Keratinocyte (primary cell): ENCODE data around the gene ASAH2. TPM values are rescaled to one million over a fixed set of nuclear protein-coding genes. Genes with fewer than 3 reads are reported as not detected.

Experiments used
- DNase-seq: peaks from one replicate; pipeline ENCODE4 v3.0.0-alpha.2; 2011; ENCODE audit warnings: low read depth, missing footprints, low spot score
- FAIRE-seq: peaks from 2 replicates; lab custom pipeline; 2011; peaks lifted over from hg19 to GRCh38; lab: Jason Lieb, UNC
- H2AFZ ChIP-seq: 2 replicates; pipeline ENCODE4 v1.6.0; 2012; ENCODE audit warnings: low read length, control low read depth, inconsistent platforms; ENCODE audit not compliant: control insufficient read depth
- H3K27ac ChIP-seq: 2 replicates; pipeline ENCODE4 v1.5.1; 2011; ENCODE audit warnings: low read length; ENCODE audit not compliant: control insufficient read depth, insufficient read depth
- H3K27me3 ChIP-seq: 3 replicates; pipeline ENCODE4 v1.6.0; 2011; ENCODE audit warnings: low read length; ENCODE audit not compliant: control insufficient read depth, insufficient read depth; ENCODE audit errors: extremely low read depth
- H3K36me3 ChIP-seq, 2 experiments: 2 replicates in 1 of 2; 3 replicates in 1 of 2; pipeline ENCODE4 v1.5.1; 2011; ENCODE audit warnings: low read length in 2 of 2, mild to moderate bottlenecking in 1 of 2; ENCODE audit not compliant: control insufficient read depth in 2 of 2, insufficient read depth in 2 of 2; ENCODE audit errors: extremely low read depth in 1 of 2
- H3K4me1 ChIP-seq: 3 replicates; pipeline ENCODE4 v1.5.1; 2011; ENCODE audit warnings: low read length; ENCODE audit not compliant: control insufficient read depth, insufficient read depth; ENCODE audit errors: extremely low read depth
- H3K4me2 ChIP-seq: 3 replicates; pipeline ENCODE4 v1.6.0; 2011; ENCODE audit warnings: low read depth, low read length; ENCODE audit not compliant: control insufficient read depth, insufficient read depth; ENCODE audit errors: extremely low read depth
- H3K4me3 ChIP-seq, 3 experiments: fragments of 200-600 bp in 1 of 3; sonication (generic) in 1 of 3; 2 replicates in 2 of 3; 3 replicates in 1 of 3; pipeline ENCODE4 v1.5.1; 2011 to 2016; ENCODE audit warnings: low read length in 3 of 3, mild to moderate bottlenecking in 3 of 3, control low read depth in 2 of 3, inconsistent platforms in 1 of 3, low read depth in 1 of 3, mixed read lengths in 1 of 3, mixed run types in 1 of 3, moderate library complexity in 1 of 3; ENCODE audit not compliant: control insufficient read depth in 2 of 3, insufficient read depth in 2 of 3; ENCODE audit errors: extremely low read depth in 1 of 3
- H3K79me2 ChIP-seq: 2 replicates; pipeline ENCODE4 v1.6.0; 2012; ENCODE audit warnings: low read length; ENCODE audit not compliant: control insufficient read depth, insufficient read depth
- H3K9ac ChIP-seq: 3 replicates; pipeline ENCODE4 v1.6.0; 2011; ENCODE audit warnings: low read length; ENCODE audit not compliant: control insufficient read depth, insufficient read depth; ENCODE audit errors: extremely low read depth
- H3K9me1 ChIP-seq: 3 replicates; pipeline ENCODE4 v1.6.0; 2011; ENCODE audit warnings: low read length; ENCODE audit not compliant: control insufficient read depth, insufficient read depth; ENCODE audit errors: extremely low read depth
- H3K9me3 ChIP-seq: 2 replicates; pipeline ENCODE4 v1.5.1; 2012; ENCODE audit warnings: low read depth, low read length; ENCODE audit not compliant: control insufficient read depth
- H4K20me1 ChIP-seq: 3 replicates; pipeline ENCODE4 v1.6.0; 2011; ENCODE audit warnings: low read length; ENCODE audit not compliant: control insufficient read depth, insufficient read depth; ENCODE audit errors: extremely low read depth
- EZH2 ChIP-seq: IDR thresholded peaks from one replicate; pipeline ENCODE4 v1.6.1; 2012; ENCODE audit warnings: inconsistent platforms, mild to moderate bottlenecking, low read length, moderate library complexity
- dilution Hi-C: fragments of 300-500 bp; cut with MboI; formaldehyde crosslinking; loops from one replicate; pipeline ENCODE4 v1.7.0; 2020; ENCODE audit warnings: low sequenced_read_pairs; ENCODE audit not compliant: extremely low pct_ligation_motif_present
- polyA plus RNA-seq, 5 experiments: library from polyadenylated mRNA; depleted of rRNA in 3 of 5; stranded (reverse) in 3 of 5; stranded (forward) in 1 of 5; unstranded in 1 of 5; fragments of >200 nt; gene quantifications; 1 replicate in 1 of 5; 2 replicates in 3 of 5; 3 replicates in 1 of 5; pipeline versions ENCODE4 v1.2.1 to v1.2.3, GENCODE V29; 2011 to 2012; ENCODE audit warnings: missing spikeins in 2 of 5, low read depth in 1 of 5, low replicate concordance in 1 of 5
- TF ChIP-seq, protein P1 (sequence below), 3 experiments: IDR thresholded peaks in 1 of 3; conservative IDR thresholded peaks in 1 of 3; optimal IDR thresholded peaks in 1 of 3; 2 replicates in 2 of 3; 3 replicates in 1 of 3; pipeline versions ENCODE3 to v1.5.1; 2011; ENCODE audit warnings: low read length in 3 of 3, mild to moderate bottlenecking in 3 of 3, moderate library complexity in 2 of 3, control low read depth in 1 of 3, inconsistent platforms in 1 of 3; ENCODE audit not compliant: insufficient read depth in 2 of 3; ENCODE audit errors: extremely low read depth in 1 of 3

ASAH2 gene
- polyA plus RNA-seq, 1 donor (not counting 4 experiments of a cell fraction or from before 2014, with no cell fraction given): 4.7 TPM

DNA sequence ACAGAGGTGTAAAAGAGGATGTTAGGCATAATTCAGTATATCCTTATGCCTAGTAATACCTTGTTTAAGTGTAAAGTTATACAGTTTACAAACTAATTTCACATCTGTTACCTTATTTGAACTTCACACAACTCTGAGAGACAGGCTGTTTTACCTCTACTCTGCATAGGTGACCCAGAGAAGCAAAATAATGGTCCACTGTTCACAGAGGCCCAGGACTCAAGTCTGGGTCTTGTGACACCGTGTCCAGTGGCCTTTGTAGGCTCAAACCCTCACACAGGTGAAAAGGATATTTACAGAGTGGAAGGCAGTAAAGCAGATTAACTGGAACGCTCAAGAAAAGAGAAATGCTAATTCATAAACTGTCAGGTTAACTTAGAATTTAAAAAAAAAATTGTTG is 32.1 kb downstream of the ASAH2 start:
- Histone ChIP-seq H3K4me3 (no peak overlapping the region), H3K9me1 (no peaks in the 10 kb centered on the region), H2AFZ (no peak overlapping the region), H3K36me3 (no peaks in the 10 kb centered on the region), H3K9ac (no peak overlapping the region), H3K9me3 (no peaks in the 10 kb centered on the region), H3K4me1 (no peaks in the 10 kb centered on the region), H3K79me2 (no peaks in the 10 kb centered on the region), H4K20me1 (no peaks in the 10 kb centered on the region), H3K27ac (no peak overlapping the region), H3K4me2 (no peak overlapping the region), H3K27me3 (no peaks in the 10 kb centered on the region)
- DNase-seq (no peak), FAIRE-seq (no peak)
- dilution Hi-C loops: no loop called here
- TF ChIP-seq, protein P1, sequence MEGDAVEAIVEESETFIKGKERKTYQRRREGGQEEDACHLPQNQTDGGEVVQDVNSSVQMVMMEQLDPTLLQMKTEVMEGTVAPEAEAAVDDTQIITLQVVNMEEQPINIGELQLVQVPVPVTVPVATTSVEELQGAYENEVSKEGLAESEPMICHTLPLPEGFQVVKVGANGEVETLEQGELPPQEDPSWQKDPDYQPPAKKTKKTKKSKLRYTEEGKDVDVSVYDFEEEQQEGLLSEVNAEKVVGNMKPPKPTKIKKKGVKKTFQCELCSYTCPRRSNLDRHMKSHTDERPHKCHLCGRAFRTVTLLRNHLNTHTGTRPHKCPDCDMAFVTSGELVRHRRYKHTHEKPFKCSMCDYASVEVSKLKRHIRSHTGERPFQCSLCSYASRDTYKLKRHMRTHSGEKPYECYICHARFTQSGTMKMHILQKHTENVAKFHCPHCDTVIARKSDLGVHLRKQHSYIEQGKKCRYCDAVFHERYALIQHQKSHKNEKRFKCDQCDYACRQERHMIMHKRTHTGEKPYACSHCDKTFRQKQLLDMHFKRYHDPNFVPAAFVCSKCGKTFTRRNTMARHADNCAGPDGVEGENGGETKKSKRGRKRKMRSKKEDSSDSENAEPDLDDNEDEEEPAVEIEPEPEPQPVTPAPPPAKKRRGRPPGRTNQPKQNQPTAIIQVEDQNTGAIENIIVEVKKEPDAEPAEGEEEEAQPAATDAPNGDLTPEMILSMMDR (optimal IDR thresholded peaks at IDR 0.05 in 1 of 3, IDR thresholded peaks at IDR 0.05 in 1 of 3, conservative IDR thresholded peaks at IDR 0.05 in 1 of 3; ENCODE audit: extremely low read depth in 1 of 3, insufficient read depth in 2 of 3, low read length in 3 of 3): no peak
- TF ChIP-seq EZH2: no peak

DNA sequence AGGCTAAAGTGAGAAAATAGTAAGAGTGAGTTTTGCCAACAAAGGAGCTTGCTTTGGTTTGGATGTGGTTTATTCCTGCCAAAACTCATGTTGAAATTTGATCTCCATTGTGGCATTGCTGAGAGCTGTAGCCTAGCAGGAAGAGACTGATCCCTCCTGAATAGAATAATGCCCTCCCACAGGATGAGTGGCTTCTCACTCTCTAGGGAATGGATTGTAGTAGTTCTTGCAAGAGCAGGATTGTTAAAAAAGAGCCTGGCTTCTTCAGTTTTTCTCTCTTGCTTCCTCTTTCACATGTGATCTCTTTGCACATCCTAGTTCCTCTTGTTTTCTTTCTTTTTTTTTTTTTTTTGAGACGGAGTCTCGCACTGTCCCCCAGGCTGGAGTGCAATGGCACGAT is 34.4 kb downstream of the ASAH2 start:
- Histone ChIP-seq H3K9me1 (no peaks in the 10 kb centered on the region), H3K79me2 (no peaks in the 10 kb centered on the region), H3K27me3 (no peaks in the 10 kb centered on the region), H3K36me3 (no peaks in the 10 kb centered on the region), H3K9me3 (no peaks in the 10 kb centered on the region), H2AFZ (no peak overlapping the region), H4K20me1 (no peaks in the 10 kb centered on the region), H3K27ac (no peak overlapping the region), H3K4me1 (no peaks in the 10 kb centered on the region), H3K4me3 (no peak overlapping the region), H3K4me2 (no peak overlapping the region), H3K9ac (no peak overlapping the region)
- dilution Hi-C loops: no loop called here
- peak; percentile 55 for FAIRE-seq
- TF ChIP-seq, protein P1 (optimal IDR thresholded peaks at IDR 0.05 in 1 of 3, IDR thresholded peaks at IDR 0.05 in 1 of 3, conservative IDR thresholded peaks at IDR 0.05 in 1 of 3; ENCODE audit: extremely low read depth in 1 of 3, insufficient read depth in 2 of 3, low read length in 3 of 3): no peak
- TF ChIP-seq EZH2: no peak
- DNase-seq: no peak
